Gastroesophageal sphincter (tissue), 4 donors: ENCODE measurements around the gene AKR7A3. TPM values are rescaled to one million over a fixed set of nuclear protein-coding genes. Genes with fewer than 3 reads are reported as not detected.

Experiments
- ATAC-seq: fragments of 150-250 bp; one replicate; pipeline ENCODE4 v1.9.1; 2016; ENCODE audit warnings: mild to moderate bottlenecking, moderate library complexity
- H3K27ac ChIP-seq, 4 donors: fragments of 200-600 bp; sonication (generic) in 3 of 4; 1 replicate in 3 of 4; 2 replicates in 1 of 4; pipeline ENCODE4 v1.5.1; 2016 to 2019
- H3K27me3 ChIP-seq: fragments of 200-600 bp; sonication (generic); one replicate; pipeline ENCODE4 v1.5.1; 2019
- H3K36me3 ChIP-seq, 2 donors: fragments of 200-600 bp; sonication (generic); one replicate each; pipeline ENCODE4 v1.5.1; 2019; ENCODE audit warnings: control low read depth in 1 of 2
- H3K4me1 ChIP-seq, 3 donors: fragments of 200-600 bp; sonication (generic); 1 replicate in 2 of 3; 2 replicates in 1 of 3; pipeline ENCODE4 v1.5.1; 2016 to 2019; ENCODE audit warnings: control low read depth in 2 of 3
- H3K4me3 ChIP-seq, 2 donors: fragments of 200-600 bp; sonication (generic); one replicate each; pipeline ENCODE4 v1.5.1; 2019; ENCODE audit warnings: mild to moderate bottlenecking in 1 of 2, moderate library complexity in 1 of 2
- H3K9me3 ChIP-seq, 3 donors: fragments of 200-600 bp; sonication (generic); one replicate each; pipeline ENCODE4 v1.5.1; 2017 to 2019; ENCODE audit warnings: control low read depth in 2 of 3
- EP300 ChIP-seq: sonication (generic); formaldehyde crosslinking; IDR thresholded peaks from one replicate; pipeline ENCODE4 v1.6.1; 2017; ENCODE audit warnings: antibody characterized with exemption, mild to moderate bottlenecking
- POLR2A ChIP-seq, 2 donors: fragments of 450-650 bp; IDR thresholded peaks; one replicate each; pipeline ENCODE4 v1.6.1; 2017; ENCODE audit warnings: antibody characterized with exemption in 2 of 2, mild to moderate bottlenecking in 2 of 2, moderate library complexity in 1 of 2
- POLR2AphosphoS5 ChIP-seq: sonication (generic); formaldehyde crosslinking; IDR thresholded peaks from one replicate; pipeline ENCODE4 v1.6.1; 2017; ENCODE audit warnings: antibody characterized with exemption
- WGBS, 2 donors: methylation state at CpG; one replicate each; pipeline ENCODE4 v1.1.5; 2018; ENCODE audit warnings: low coverage in 1 of 2; 5-methylcytosine and 5-hydroxymethylcytosine counted together
- total RNA-seq, 4 donors: library from RNA; depleted of rRNA; stranded (reverse); fragments of >200 nt; gene quantifications; one replicate each; pipeline ENCODE4 v1.1.0, GENCODE V29; 2016
- TF ChIP-seq, protein P1 (sequence below), 4 experiments: fragments of 200-600 bp in 2 of 4; fragments of 450-650 bp in 2 of 4; sonication (generic) in 1 of 4; IDR thresholded peaks; one replicate each; pipeline ENCODE4 v1.5.1; 2017 to 2019; ENCODE audit warnings: antibody characterized with exemption in 4 of 4, mild to moderate bottlenecking in 2 of 4, moderate library complexity in 2 of 4

Gene AKR7A3
- total RNA-seq, 4 donors from 2014 or later: 0.27 to 1.6 (median 0.71) TPM

- H3K4me1 ChIP-seq: peaks cover 0 to 67% (median 22%) of the 10 kb centered on the region in 3 donors
- no peak overlapping the region for H3K27ac ChIP-seq
- 81 to 85% methylated on average over 5 to 6 of the region's 10 CpGs for WGBS, 2 donors
- H3K36me3 ChIP-seq: peaks cover 0 to 24% of the 10 kb centered on the region in 2 donors
- no peak overlapping the region for H3K4me3 ChIP-seq
- TF ChIP-seq, protein P1, sequence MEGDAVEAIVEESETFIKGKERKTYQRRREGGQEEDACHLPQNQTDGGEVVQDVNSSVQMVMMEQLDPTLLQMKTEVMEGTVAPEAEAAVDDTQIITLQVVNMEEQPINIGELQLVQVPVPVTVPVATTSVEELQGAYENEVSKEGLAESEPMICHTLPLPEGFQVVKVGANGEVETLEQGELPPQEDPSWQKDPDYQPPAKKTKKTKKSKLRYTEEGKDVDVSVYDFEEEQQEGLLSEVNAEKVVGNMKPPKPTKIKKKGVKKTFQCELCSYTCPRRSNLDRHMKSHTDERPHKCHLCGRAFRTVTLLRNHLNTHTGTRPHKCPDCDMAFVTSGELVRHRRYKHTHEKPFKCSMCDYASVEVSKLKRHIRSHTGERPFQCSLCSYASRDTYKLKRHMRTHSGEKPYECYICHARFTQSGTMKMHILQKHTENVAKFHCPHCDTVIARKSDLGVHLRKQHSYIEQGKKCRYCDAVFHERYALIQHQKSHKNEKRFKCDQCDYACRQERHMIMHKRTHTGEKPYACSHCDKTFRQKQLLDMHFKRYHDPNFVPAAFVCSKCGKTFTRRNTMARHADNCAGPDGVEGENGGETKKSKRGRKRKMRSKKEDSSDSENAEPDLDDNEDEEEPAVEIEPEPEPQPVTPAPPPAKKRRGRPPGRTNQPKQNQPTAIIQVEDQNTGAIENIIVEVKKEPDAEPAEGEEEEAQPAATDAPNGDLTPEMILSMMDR (IDR thresholded peaks at IDR 0.05): no peak
- no peak for TF ChIP-seq POLR2A (IDR thresholded peaks at IDR 0.05)
- TF ChIP-seq POLR2AphosphoS5: no peak
- TF ChIP-seq EP300: no peak
- H3K27me3 ChIP-seq: no peaks in the 10 kb centered on the region
- ATAC-seq: no peak
- H3K9me3 ChIP-seq: no peaks in the 10 kb centered on the region
These were observed 25.7 kb upstream of the AKR7A3 start for GRCh38 chr1:19313961-19314882.

GRCh38 chr1:19313636-19313959, 25.0 kb upstream of the AKR7A3 start:
- ATAC-seq: no peak
- Histone ChIP-seq H3K27ac (no peak overlapping the region), H3K36me3 (peaks cover 0 to 21% of the 10 kb centered on the region in 2 donors), H3K9me3 (no peaks in the 10 kb centered on the region), H3K4me3 (no peak overlapping the region), H3K4me1 (peaks cover 0 to 67% (median 22%) of the 10 kb centered on the region in 3 donors), H3K27me3 (no peaks in the 10 kb centered on the region)
- TF ChIP-seq EP300: no peak
- no peak for TF ChIP-seq POLR2A (IDR thresholded peaks at IDR 0.05)
- TF ChIP-seq, protein P1 (IDR thresholded peaks at IDR 0.05): no peak
- no peak for TF ChIP-seq POLR2AphosphoS5
- 33 to 100% methylated on average over 1 of the region's 4 CpGs for WGBS, 2 donors

DNA sequence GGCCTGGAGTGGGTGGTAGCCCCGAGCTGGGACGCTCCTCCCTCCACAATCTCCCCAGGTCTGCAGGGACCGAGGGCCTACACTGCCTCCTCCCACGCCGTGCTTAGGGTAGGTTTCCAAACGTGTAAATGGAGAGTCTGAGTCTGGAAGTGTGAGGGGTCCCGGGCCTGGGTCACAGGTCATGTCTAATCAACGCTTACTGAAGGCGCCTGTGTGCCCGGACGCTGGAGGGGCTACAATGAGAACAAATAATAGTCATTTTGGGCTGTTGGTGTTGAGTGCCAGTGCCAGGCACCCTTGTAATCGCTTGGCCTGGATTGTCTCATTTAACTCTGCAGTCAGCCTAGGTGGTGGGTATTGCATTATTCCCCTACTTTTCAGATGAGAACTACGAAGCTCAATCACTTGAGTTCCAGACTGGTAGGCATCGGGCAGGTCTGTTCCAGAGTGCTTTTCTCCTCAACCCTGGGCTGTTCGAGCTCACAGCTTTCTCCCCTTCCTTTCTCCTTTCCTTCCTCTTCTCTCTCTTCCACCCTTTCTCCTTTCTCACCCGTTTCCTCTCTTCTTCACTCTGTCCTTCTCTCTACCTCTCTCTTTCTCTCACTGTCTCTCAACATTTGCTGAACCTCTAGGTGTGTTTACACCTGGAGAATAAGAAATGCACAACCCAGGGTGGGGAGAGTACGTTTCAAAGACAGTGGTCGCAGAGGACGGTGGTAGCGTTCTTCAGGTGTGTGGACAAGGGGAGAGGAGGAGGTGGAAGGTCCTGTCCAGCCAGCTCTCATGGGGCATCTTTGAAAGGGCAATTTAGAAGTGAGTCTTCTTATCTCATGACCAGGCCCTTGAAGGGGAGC, 24.4 kb upstream of the AKR7A3 start:
- H3K4me1 ChIP-seq: peaks cover 0 to 67% (median 22%) of the 10 kb centered on the region in 3 donors
- TF ChIP-seq, protein P1 (IDR thresholded peaks at IDR 0.05): no peak
- TF ChIP-seq POLR2A (IDR thresholded peaks at IDR 0.05): no peak
- no peak for TF ChIP-seq POLR2AphosphoS5
- TF ChIP-seq EP300: no peak
- WGBS, 2 donors: 36 to 44% methylated on average over 11 to 14 of the region's 20 CpGs
- peak overlapping the region; percentile 87 to 91 for H3K4me3 ChIP-seq
- H3K36me3 ChIP-seq: peaks cover 0 to 21% of the 10 kb centered on the region in 2 donors
- H3K9me3 ChIP-seq: no peaks in the 10 kb centered on the region
- peak overlapping the region; percentile 82 to 91 (median 90) for H3K27ac ChIP-seq
- no peaks in the 10 kb centered on the region for H3K27me3 ChIP-seq
- no peak for ATAC-seq

DNA sequence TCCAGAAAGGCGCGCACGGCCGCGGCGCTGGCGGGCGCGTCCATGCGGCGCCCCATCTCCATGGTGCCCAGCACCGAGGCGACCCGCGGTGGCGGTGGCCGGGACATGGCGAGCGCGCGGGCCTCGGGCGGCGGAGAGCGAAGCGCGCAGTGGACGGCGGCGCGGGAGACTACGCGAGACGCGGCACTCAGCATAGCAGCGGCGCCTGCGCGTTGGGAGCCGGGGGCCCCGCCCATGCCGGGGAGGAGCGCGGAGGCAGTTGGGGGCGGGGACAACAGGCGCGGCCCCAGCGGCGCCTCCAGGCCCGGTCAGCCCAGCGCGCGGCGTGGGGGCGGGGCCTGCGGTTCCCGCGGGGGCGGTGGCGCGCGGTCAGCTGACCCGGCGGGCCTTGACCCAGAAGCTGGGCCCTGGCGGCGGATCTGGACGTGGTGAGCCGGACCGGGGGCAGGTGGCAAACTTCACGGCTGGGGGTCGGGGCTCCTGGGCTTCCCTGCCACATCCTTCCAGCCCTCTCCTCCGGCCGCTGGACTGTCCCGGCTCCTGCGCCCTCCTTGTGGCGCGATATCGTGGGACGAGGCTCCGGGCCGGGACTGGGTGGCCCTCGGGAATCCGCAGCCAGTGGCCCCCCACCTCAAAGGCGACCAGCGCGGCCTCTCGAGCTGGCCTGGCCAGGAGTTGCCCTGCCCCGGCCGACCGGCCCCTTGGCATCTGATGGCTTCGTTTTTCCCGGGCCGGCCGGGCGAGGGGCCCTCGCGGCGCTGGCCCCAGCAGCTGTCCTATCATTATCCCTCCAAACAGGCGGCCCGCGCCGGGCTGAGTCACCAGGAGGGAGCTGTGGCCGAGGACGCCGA, 23.6 kb upstream of the AKR7A3 start, which contains the start of the genes AKR7A2 and SLC66A1:
AKR7A2 (minus strand) TSS at position 214 of the 851 bp plus-strand sequence; CDS start at position 194, 20 bp downstream.
SLC66A1 (plus strand) TSS at position 396 of the 851 bp plus-strand sequence. CDS start 5,352 bp downstream, outside the sequence.
- peaks cover 0 to 21% of the 10 kb centered on the region in 2 donors for H3K36me3 ChIP-seq
- TF ChIP-seq, protein P1 (IDR thresholded peaks at IDR 0.05): peak in 3 of 4 experiments; percentile 35 to 50 (median 47)
- no peak for TF ChIP-seq EP300
- peak; percentile 61 for TF ChIP-seq POLR2AphosphoS5
- peak; percentile 54 to 65 for TF ChIP-seq POLR2A (IDR thresholded peaks at IDR 0.05)
- H3K9me3 ChIP-seq: no peaks in the 10 kb centered on the region
- ATAC-seq: peak; percentile 95
- WGBS, 2 donors: 2% methylated on average over 11 of the region's 105 CpGs; no CpG with 5 or more reads in 1 of the 2 donors
- H3K27ac ChIP-seq: peak within 1 kb of the TSS; percentile 82 to 91 (median 90)
- peaks cover 0 to 61% (median 22%) of the 10 kb centered on the region in 3 donors for H3K4me1 ChIP-seq
- no peaks in the 10 kb centered on the region for H3K27me3 ChIP-seq
- H3K4me3 ChIP-seq: peak within 1 kb of the TSS; percentile 87 to 91
